Activated naive CD4-positive, alpha-beta T cell treated with anti-CD3 and anti-CD28 coated beads, Interleukin-2, amount 50 U/mL, for 72 hours (primary cell): Measurements from ENCODE around the gene NANOS1. TPM values are rescaled to one million over a fixed set of nuclear protein-coding genes. Genes with fewer than 3 reads are reported as not detected.

ENCODE experiments used
- ATAC-seq, 2 donors: fragments of 150-1000 bp; cut with Tn5 transposase; 2 replicates each; pipeline ENCODE4 v1.10.0; 2021; ENCODE audit warnings: mild to moderate bottlenecking in 2 of 2, moderate library complexity in 2 of 2
- DNase-seq, 2 donors: peaks; one replicate each; pipeline ENCODE4 v3.0.0; 2021 to 2022; ENCODE audit warnings: low spot score in 2 of 2
- H3K27ac Mint-ChIP-seq, 2 donors: one replicate each; pipeline ENCODE4 v1.8.0; 2022; ENCODE audit warnings: mild to moderate bottlenecking in 2 of 2, mixed read lengths in 2 of 2
- H3K36me3 Mint-ChIP-seq, 2 donors: one replicate each; pipeline ENCODE4 v1.8.0; 2022; ENCODE audit warnings: mixed read lengths in 2 of 2
- H3K9me3 Mint-ChIP-seq, 2 donors: one replicate each; pipeline ENCODE4 v1.8.0; 2022; ENCODE audit warnings: mixed read lengths in 2 of 2
- total RNA-seq, 2 donors: library from RNA; stranded (reverse); gene quantifications; one replicate each; pipeline ENCODE4 v1.2.3, GENCODE V29; 2022

Gene NANOS1
- total RNA-seq, 2 donors from 2014 or later, result 0.14 TPM; not detected in 1

DNA sequence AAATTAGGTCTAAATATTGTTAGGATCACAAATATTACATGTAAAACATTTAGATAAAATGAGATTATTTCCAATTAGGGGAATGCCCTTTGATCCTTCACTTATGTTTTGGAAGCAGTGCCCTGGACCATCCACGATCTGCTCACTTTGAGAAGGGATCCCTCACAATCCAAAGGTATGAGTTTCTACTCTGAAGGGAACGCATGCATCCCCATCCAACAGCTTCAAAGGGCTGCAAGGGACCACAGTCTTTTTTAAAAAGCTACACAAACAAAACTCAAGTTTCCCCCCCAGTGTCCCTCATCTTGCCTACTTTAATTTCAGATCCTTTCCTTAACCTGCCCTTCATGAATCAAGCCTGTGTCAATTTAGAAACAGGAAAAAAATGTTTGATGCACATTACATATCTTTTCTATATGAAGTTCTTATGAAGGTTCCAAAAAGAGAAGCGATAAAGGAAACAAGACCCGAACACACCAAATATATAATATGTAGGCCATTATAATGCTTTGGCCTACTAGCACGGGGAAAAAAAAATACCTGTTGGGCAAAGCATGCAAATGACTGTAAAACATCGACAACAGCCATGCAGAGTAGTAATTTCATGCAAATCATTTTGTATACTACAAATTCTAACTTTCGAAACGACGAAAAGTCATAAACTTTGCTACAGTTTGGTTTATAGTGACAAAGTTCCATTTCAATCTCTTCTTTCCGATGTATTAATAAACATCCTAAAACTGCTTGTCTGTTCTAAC lies 49.1 kb downstream of the NANOS1 start:
- no peak for ATAC-seq
- Mint-ChIP-seq H3K27ac (peak overlapping the region; percentile 95 to 96), H3K36me3 (peaks cover 25 to 36% of the 10 kb centered on the region in 2 donors), H3K9me3 (no peaks in the 10 kb centered on the region)
- no peak for DNase-seq

DNA sequence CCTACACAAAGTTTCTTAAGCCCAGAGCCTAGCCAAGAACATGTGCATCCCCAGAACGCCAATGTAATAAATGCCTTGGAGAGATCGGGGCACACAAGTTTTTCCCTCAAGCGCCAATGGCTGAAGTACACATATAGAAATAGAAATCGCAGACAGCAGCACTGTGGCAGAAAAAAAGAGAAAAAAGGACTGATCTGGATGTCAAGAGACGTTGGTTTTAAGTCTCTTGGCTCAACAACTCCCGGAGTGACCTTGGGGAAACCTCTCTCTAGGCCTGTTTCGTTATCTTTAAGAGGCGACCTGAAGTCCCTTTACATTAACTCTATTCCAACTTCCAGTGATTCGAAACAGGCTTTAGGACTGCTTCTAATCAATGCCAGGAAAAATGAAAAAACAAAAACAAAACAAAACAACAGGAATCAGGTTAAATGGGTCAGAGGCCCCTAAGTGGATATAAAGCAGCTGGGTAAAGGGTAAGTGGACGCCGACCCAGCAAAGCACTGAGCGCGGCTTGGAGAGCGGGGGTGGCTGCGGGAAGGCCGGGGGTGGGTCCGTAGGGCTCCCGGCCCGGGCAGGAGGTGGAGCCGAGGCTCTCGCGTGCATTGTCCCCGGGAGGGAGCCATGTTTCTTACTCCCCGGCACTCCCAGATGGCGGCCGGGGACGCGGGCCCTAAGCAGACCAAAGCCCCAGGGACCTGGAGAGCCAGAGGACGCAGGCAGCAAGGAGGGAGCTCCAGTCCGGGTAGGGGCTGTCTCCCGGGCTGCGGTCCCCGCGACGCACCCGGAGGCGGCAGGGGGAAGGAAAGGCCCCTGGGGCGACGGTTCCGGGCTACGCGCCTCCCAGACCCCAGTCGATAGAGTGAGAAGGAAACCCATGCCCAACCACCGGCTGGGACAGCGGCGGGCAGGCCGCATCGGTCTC lies 50.3 kb downstream of the NANOS1 start:
- H3K9me3 Mint-ChIP-seq, result no peaks in the 10 kb centered on the region
- H3K27ac Mint-ChIP-seq, result peak overlapping the region; percentile 95 to 96
- peaks cover 25 to 36% of the 10 kb centered on the region in 2 donors for H3K36me3 Mint-ChIP-seq
- ATAC-seq (peak; percentile 71 to 75), DNase-seq (peak; percentile 70 to 73)

DNA sequence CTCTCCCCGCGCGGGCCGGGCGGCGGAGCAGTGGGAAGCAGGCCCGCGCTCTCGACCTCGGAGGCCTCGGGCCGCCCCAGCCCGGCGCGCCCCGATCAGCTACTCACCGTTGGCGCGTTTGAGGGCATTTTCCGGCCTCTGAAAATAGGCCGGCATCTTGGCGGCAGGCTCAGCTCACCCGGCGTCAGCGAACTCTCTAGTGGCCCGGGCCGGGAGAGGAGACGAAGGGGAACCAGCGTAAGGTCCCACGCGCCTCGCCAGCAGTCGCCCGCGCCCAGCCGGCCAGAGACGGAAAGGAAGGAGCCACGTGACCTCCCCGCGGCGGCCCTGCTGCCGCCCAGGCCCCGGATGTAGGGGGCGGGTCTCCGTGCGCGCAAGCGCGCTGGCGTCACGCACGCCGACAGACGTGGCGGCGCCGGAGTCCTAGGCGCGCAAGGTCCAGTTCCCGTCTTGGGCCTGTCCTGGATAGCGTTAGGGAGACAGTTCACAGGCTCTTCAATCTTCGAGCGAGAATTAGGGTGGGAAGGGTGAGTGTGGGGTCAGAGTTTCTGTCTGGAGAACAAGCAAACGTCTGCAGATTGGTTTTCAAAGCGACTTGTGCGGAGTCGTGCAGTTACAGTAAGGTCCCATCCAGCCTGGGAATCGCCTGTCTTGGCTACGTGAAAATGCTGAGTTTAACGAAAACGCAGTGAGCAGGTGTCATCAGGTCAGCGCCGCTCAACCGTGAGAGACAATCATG lies 51.2 kb downstream of the NANOS1 start, which contains the start of gene EIF3A:
TSS of gene EIF3A (minus strand) at position 297 of the 739 bp plus-strand sequence. CDS start at position 156, 141 bp downstream.
- Mint-ChIP-seq H3K36me3 (peaks cover 25 to 36% of the 10 kb centered on the region in 2 donors), H3K9me3 (no peaks in the 10 kb centered on the region), H3K27ac (peak within 1 kb of the TSS; percentile 95 to 96)
- ATAC-seq, result peak; percentile 90 to 92
- DNase-seq, result peak; percentile 94 to 97

Other genes starting within 250 kb of the NANOS1 start
- 100 to 1,000 TPM; 125 to 129 TPM for gene EIF3A, start 51.1 kb downstream of the NANOS1 start, total RNA-seq
- 10 to 100 TPM; 10.3 to 23.0 TPM for gene DENND10, start 74.4 kb downstream of the NANOS1 start, total RNA-seq
- gene SFXN4, start 136.0 kb downstream of the NANOS1 start, total RNA-seq, result 10 to 100 TPM; 36.4 to 40.2 TPM
- gene PRDX3, start 149.1 kb downstream of the NANOS1 start, total RNA-seq, result 100 to 1,000 TPM; 222 to 246 TPM
- gene GRK5, start 177.9 kb downstream of the NANOS1 start, total RNA-seq, result 10 to 100 TPM; 21.2 to 34.5 TPM